GM19395 (cell line): Measurements from ENCODE around the gene SERINC4.

ENCODE experiments used
- ATAC-seq: cut with Tn5 transposase; IDR thresholded peaks from one replicate; pipeline ENCODE4 v1.9.1; 2021; ENCODE audit warnings: mild to moderate bottlenecking, moderate library complexity; ENCODE audit not compliant: unreplicated experiment

The SERINC4 gene

GRCh38 chr15:43763819-43764446 is 36.1 kb downstream of the SERINC4 start:
- ATAC-seq: no peak

- ATAC-seq: no peak
Measured at GRCh38 chr15:43762824-43763223, 37.2 kb downstream of the SERINC4 start.

GRCh38 chr15:43751885-43752284 is 48.1 kb downstream of the SERINC4 start:
- no peak for ATAC-seq

GRCh38 chr15:43749690-43750345 is 50.2 kb downstream of the SERINC4 start:
- peak; percentile 59 for ATAC-seq

GRCh38 chr15:43748376-43748775 is 51.6 kb downstream of the SERINC4 start:
- no peak for ATAC-seq

GRCh38 chr15:43746903-43747309 is 53.1 kb downstream of the SERINC4 start:
- peak; percentile 18 for ATAC-seq

- ATAC-seq: peak; percentile 69
Measured at GRCh38 chr15:43746245-43746902, 53.6 kb downstream of the SERINC4 start, which contains the start of gene PDIA3. Gene PDIA3, plus strand, starts transcription at chr15:43746438. Its CDS starts 102 bp downstream, at chr15:43746540.
